HUES48 (cell line): Measurements from ENCODE around the gene IFI16.
A peak's percentile ranks its signal among the peaks of the same experiment; 100 is the strongest.
"Not testable (repeated sequence)": the region's sequence is repeated elsewhere in the genome, so short reads cannot be mapped to it uniquely, and the experiment has no call there.

Experiments
- H3K27ac ChIP-seq: one replicate; pipeline ENCODE4 v1.7.0; 2013; ENCODE audit warnings: low read depth, low read length, inconsistent platforms
- H3K27me3 ChIP-seq: 2 replicates; pipeline ENCODE4 v1.6.1; 2013; ENCODE audit warnings: mild to moderate bottlenecking, low read length; ENCODE audit not compliant: control insufficient read depth, insufficient read depth
- H3K36me3 ChIP-seq: 2 replicates; pipeline ENCODE4 v1.6.1; 2013; ENCODE audit warnings: low read length; ENCODE audit not compliant: control insufficient read depth, insufficient read depth
- H3K4me1 ChIP-seq: 2 replicates; pipeline ENCODE4 v1.6.1; 2013; ENCODE audit warnings: mild to moderate bottlenecking, low read length; ENCODE audit not compliant: control insufficient read depth, insufficient read depth
- H3K4me3 ChIP-seq: 2 replicates; pipeline ENCODE4 v1.5.1; 2013; ENCODE audit warnings: mild to moderate bottlenecking, low read depth, low read length
- H3K9ac ChIP-seq: 2 replicates; pipeline ENCODE4 v1.6.1; 2013; ENCODE audit warnings: mild to moderate bottlenecking, low read depth, low read length, moderate library complexity
- H3K9me3 ChIP-seq: 2 replicates; pipeline ENCODE4 v1.6.1; 2013; ENCODE audit warnings: low read length; ENCODE audit not compliant: control insufficient read depth, insufficient read depth

The IFI16 gene

DNA sequence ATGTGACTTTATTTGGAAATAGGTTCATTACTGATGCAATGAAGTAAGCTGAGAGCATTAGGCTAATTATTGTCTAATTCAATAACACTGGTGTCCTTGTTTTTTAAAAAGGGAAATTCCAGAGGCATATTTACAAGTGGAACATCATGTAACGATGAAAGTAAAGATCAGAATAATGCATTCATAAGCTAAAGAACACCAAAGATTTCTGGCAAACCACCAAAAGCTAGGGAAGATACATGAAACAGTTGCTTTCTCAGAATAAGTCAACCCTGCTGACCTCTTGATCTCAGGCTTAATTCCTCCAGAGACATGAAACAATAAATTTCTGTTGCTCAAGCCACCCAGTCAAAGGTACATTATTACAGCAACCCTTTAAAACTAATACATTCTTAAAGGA, 20.3 kb upstream of the IFI16 start:
- Histone ChIP-seq H3K36me3 (no peaks in the 10 kb centered on the region), H3K27ac (no peak overlapping the region), H3K27me3 (no peaks in the 10 kb centered on the region), H3K4me3 (no peak overlapping the region), H3K4me1 (no peaks in the 10 kb centered on the region), H3K9me3 (no peaks in the 10 kb centered on the region), H3K9ac (no peak overlapping the region)

DNA sequence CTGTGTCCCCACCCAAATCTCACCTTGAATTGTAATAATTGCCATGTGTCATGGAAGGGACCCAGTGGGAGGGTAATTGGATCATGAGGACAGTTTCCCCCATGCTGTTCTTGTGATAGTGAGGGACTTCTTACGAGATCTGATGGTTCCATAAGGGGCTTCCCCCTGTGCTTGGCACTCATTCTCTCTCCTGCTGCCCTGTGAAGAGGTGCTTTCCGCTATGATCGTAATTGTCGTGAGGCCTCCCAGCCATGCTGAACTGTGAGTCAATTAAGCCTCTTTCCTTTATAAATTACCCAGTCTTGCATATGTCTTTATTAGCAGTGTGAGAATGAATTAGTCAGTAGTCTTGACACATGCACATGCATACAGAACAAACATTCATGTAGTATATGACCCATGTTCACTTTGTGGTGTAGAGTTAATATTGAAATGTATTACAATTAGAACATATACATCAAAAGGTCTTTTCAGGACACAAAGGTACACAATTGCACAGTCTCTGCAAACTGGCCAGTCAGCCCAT, 16.9 kb upstream of the IFI16 start:
- H3K9me3 ChIP-seq, result no peaks in the 10 kb centered on the region
- H3K36me3 ChIP-seq, result no peaks in the 10 kb centered on the region
- no peak overlapping the region for H3K9ac ChIP-seq
- no peak overlapping the region for H3K27ac ChIP-seq
- no peak overlapping the region for H3K4me3 ChIP-seq
- H3K27me3 ChIP-seq, result no peaks in the 10 kb centered on the region
- H3K4me1 ChIP-seq, result no peaks in the 10 kb centered on the region

DNA sequence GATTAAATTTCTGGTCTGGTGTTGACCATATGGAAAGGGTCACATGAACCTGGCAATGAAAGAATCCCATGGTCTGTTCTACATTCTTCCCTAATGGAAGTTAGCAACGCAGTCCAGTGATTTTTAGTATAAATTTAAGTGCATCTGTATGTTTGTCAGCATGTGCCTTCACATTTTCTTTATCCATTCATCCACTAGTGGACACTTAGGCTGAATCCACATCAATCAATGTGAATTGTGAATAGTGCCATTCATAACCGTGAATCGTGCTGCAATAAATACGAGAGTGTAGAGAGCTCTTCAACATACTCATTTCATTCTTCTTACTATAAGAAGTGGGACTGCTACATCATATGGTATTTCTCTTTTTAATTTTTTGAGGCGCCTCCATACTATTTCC, 12.7 kb upstream of the IFI16 start:
- H3K27me3 ChIP-seq, result no peaks in the 10 kb centered on the region
- peaks cover 21% of the 10 kb centered on the region for H3K4me1 ChIP-seq
- no peak overlapping the region for H3K4me3 ChIP-seq
- H3K36me3 ChIP-seq, result no peaks in the 10 kb centered on the region
- no peaks in the 10 kb centered on the region for H3K9me3 ChIP-seq
- no peak overlapping the region for H3K27ac ChIP-seq
- H3K9ac ChIP-seq, result no peak overlapping the region

- no peak overlapping the region for H3K27ac ChIP-seq
- H3K9me3 ChIP-seq, result no peaks in the 10 kb centered on the region
- H3K4me1 ChIP-seq, result peaks cover 30% of the 10 kb centered on the region
- 0 out of 2 replicates have a peak, but pooled peaks cover 3% of the 10 kb centered on the region for H3K27me3 ChIP-seq
- no peaks in the 10 kb centered on the region for H3K36me3 ChIP-seq
- no peak overlapping the region for H3K9ac ChIP-seq
- no peak overlapping the region for H3K4me3 ChIP-seq
These were observed 11.5 kb upstream of the IFI16 start for GRCh38 chr1:158998037-158998780.

DNA sequence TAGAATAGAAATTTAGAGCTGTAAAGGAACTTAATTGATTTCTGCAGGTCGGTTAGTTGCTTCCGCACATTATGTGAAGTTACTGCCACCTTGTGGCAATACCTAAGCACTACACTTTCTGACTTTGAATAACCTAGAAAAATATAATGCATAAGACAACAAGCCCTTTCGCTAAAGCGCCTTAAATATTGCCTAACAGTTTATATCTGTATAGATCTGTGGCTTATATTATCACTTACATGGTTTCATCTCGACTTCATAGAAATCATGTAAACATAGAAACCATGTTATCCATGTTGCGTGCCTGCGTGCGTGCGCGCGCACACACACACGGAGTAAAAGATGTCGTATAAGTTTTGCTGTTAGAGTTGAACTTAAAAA, 10.9 kb upstream of the IFI16 start:
- Histone ChIP-seq H3K27me3 (peaks cover 4% of the 10 kb centered on the region; the same call in 1 of the 2 replicates), H3K36me3 (no peaks in the 10 kb centered on the region), H3K4me3 (peak overlapping the region; percentile 64), H3K9ac (peak overlapping the region; percentile 64), H3K27ac (peak overlapping the region; percentile 98), H3K9me3 (no peaks in the 10 kb centered on the region), H3K4me1 (peaks cover 31% of the 10 kb centered on the region)

DNA sequence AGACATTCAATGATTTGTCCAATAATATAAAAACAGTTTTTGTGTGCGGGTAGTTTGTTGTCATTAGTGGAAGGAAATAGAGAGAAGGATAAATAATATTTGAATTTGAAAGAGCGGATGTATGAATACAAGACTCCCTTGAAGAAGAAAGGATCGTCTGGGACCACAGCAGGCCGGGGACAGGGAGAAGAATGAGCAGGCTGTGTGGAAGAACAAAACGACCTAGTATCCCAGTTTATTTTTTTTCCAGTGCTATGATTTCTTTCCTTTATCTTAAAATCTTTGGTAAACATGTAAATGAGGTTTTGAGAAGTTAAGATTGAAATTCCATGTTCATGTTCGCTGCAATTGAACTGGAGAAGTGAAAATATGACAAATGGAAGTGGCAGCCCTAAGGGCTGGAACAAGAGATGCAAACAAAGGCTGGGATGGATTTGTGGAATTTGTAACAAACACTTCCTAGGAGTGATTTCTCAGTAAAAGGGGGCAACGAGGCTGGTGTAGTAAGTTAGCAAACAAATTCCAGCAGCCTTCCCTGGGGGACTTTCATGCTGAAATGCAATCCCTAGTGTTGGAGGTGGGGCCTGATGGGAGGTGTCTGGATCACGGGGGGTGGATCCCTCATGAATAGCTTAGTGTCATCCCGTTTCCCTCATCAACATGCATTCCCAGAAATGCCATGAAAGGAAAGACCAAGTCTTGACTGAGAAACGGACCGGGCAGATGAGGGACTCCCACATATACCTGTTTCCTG, 10.2 kb upstream of the IFI16 start:
- Histone ChIP-seq H3K9ac (peak overlapping the region; percentile 64), H3K36me3 (no peaks in the 10 kb centered on the region), H3K27ac (peak overlapping the region; percentile 98), H3K4me1 (peaks cover 31% of the 10 kb centered on the region), H3K9me3 (no peaks in the 10 kb centered on the region), H3K4me3 (peak overlapping the region; percentile 64), H3K27me3 (peaks cover 10% of the 10 kb centered on the region)

- Histone ChIP-seq H3K36me3 (no peaks in the 10 kb centered on the region), H3K27me3 (peaks cover 16% of the 10 kb centered on the region), H3K4me1 (peaks cover 34% of the 10 kb centered on the region), H3K9me3 (no peaks in the 10 kb centered on the region), H3K9ac (peak overlapping the region; percentile 52), H3K4me3 (peak overlapping the region; percentile 64), H3K27ac (peak overlapping the region; percentile 98)
These were observed 9.7 kb upstream of the IFI16 start for GRCh38 chr1:159000070-159000409.

DNA sequence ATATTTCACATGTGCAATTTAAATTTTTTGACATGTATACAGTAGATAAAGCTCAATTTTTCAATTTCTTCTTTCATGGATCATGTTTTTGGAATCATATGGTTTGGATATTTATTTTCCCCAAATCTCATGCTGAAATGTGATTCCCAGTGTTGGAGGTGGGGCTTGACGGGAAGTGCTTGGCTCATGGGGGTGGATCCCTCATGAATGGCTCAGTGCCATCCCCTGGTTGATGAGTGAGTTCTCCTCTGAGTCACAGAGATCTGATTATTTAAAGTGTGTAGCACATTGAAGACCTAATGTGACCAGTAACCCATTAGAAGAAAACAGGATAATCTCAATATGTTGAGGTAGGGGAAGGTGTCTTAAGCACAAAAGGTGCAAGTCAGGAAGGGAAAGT, 9.1 kb upstream of the IFI16 start:
- peaks cover 21% of the 10 kb centered on the region for H3K27me3 ChIP-seq
- peak overlapping the region; percentile 98 for H3K27ac ChIP-seq
- H3K4me3 ChIP-seq, result peak overlapping the region; percentile 64
- H3K9ac ChIP-seq, result no peak overlapping the region
- no peaks in the 10 kb centered on the region for H3K9me3 ChIP-seq
- H3K4me1 ChIP-seq, result peaks cover 40% of the 10 kb centered on the region
- H3K36me3 ChIP-seq, result no peaks in the 10 kb centered on the region

GRCh38 chr1:159005161-159005560, 4.5 kb upstream of the IFI16 start:
- Histone ChIP-seq H3K9ac (no peak overlapping the region), H3K4me3 (no peak overlapping the region; the same call in 1 of the 2 replicates), H3K4me1 (peaks cover 63% of the 10 kb centered on the region), H3K9me3 (no peaks in the 10 kb centered on the region), H3K27me3 (peaks cover 40% of the 10 kb centered on the region), H3K27ac (peak overlapping the region; percentile 80), H3K36me3 (no peaks in the 10 kb centered on the region)

- H3K9ac ChIP-seq, result no peak overlapping the region
- H3K9me3 ChIP-seq, result no peaks in the 10 kb centered on the region
- H3K27me3 ChIP-seq, result peaks cover 40% of the 10 kb centered on the region
- H3K36me3 ChIP-seq, result no peaks in the 10 kb centered on the region
- H3K27ac ChIP-seq, result peak overlapping the region; percentile 80
- H3K4me1 ChIP-seq, result peaks cover 58% of the 10 kb centered on the region
- peak overlapping the region; percentile 55 for H3K4me3 ChIP-seq
These were observed 4.0 kb upstream of the IFI16 start for GRCh38 chr1:159005676-159006075.

GRCh38 chr1:159006210-159006807, 3.4 kb upstream of the IFI16 start:
- not testable (repeated sequence) for H3K9ac ChIP-seq

More at GRCh38 chr1:159006210-159006807, 3.4 kb upstream of the IFI16 start:
- Histone ChIP-seq H3K4me3 (peak overlapping the region; percentile 55), H3K4me1 (peaks cover 51% of the 10 kb centered on the region), H3K27ac (peak overlapping the region; percentile 80), H3K27me3 (peaks cover 40% of the 10 kb centered on the region)
- not testable (repeated sequence) for H3K9me3 ChIP-seq, H3K36me3 ChIP-seq
